ENCODE results near the gene GHR. TPM values are rescaled to one million over a fixed set of nuclear protein-coding genes. Genes with fewer than 3 reads are reported as not detected.

The GHR gene
- total RNA-seq, 1 donor from 2014 or later: 0.17 TPM

GRCh38 chr5:42597318-42597937 lies 174.2 kb downstream of the GHR start:
- TF ChIP-seq, protein P1, sequence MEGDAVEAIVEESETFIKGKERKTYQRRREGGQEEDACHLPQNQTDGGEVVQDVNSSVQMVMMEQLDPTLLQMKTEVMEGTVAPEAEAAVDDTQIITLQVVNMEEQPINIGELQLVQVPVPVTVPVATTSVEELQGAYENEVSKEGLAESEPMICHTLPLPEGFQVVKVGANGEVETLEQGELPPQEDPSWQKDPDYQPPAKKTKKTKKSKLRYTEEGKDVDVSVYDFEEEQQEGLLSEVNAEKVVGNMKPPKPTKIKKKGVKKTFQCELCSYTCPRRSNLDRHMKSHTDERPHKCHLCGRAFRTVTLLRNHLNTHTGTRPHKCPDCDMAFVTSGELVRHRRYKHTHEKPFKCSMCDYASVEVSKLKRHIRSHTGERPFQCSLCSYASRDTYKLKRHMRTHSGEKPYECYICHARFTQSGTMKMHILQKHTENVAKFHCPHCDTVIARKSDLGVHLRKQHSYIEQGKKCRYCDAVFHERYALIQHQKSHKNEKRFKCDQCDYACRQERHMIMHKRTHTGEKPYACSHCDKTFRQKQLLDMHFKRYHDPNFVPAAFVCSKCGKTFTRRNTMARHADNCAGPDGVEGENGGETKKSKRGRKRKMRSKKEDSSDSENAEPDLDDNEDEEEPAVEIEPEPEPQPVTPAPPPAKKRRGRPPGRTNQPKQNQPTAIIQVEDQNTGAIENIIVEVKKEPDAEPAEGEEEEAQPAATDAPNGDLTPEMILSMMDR (conservative IDR thresholded peaks at IDR 0.05; ENCODE audit: low read depth, low read length): no peak
- H3K4me3 ChIP-seq (ENCODE audit: low read depth, low read length): no peak overlapping the region
- DNase-seq (ENCODE audit: low read depth): no peak

DNA sequence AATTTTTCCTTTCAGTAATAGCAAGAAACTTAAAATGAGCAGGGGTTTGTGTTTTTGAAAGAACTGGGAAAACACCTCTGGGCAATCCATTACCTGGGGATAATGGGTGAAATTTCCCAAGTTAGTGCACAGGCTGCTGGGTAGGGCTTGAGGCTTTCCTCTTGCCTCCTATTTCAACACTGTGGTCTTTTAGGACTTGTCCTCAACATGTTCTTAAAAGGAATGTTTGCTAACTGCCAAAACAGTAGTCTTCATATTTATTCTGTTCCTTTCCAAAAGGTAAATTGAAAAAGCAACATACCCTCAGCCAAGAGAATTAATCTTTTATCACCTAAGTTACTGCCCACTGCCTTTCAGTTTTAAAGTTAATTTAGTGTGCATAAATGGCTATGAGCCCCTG lies 175.1 kb downstream of the GHR start:
- TF ChIP-seq, protein P1 (conservative IDR thresholded peaks at IDR 0.05; ENCODE audit: low read depth, low read length): no peak
- no peak for DNase-seq (ENCODE audit: low read depth)
- no peak overlapping the region for H3K4me3 ChIP-seq (ENCODE audit: low read depth, low read length)

DNA sequence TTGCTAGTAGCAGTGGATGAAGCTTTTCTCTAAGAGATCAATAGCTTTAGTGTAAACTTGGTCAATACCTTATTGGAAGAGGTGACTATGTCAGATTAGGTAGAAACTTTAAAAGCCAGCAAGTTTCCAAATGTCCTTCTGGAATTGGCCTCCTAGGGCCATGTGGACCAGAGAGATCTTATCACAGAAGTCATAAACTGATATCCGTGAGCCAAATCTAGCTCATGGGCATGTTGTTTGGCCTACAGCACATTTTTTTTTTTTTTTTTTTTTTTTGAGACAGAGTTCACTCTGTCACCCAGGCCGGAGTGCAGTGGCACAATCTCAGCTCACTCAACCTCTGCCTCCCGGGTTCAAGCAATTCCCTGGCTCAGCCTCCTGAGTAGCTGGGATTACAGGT lies 175.9 kb downstream of the GHR start:
- DNase-seq (ENCODE audit: low read depth): no peak
- H3K4me3 ChIP-seq (ENCODE audit: low read depth, low read length): no peak overlapping the region
- TF ChIP-seq, protein P1 (conservative IDR thresholded peaks at IDR 0.05; ENCODE audit: low read depth, low read length): no peak

GRCh38 chr5:42600441-42600840 lies 177.2 kb downstream of the GHR start:
- no peak overlapping the region for H3K4me3 ChIP-seq (ENCODE audit: low read depth, low read length)
- TF ChIP-seq, protein P1 (conservative IDR thresholded peaks at IDR 0.05; ENCODE audit: low read depth, low read length): no peak
- no peak for DNase-seq (ENCODE audit: low read depth)

DNA sequence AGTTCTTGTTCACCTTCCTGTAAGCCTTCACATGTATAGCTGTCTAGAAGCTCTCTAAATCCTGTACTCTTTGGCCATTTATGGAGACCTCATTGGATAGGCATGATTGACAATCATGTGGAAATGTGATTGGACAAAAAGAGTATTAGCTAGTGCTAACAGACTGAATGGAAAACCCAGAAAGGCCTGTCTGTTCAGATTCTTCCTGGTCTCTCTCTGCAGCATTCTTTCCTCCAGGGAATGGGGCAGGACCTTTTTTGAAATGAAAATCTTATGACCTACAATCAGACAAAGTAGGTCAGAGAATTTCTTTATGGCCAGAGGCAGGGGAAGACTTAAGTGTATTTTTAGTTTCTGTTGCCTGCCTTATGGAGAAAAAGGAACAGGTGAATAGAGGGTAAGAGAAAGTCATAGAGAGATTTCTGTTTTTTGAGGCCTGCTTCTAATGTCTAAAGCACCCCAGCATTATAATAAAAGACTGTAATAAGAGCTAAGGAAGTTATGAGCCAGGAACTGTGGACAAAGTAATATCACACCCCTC lies 181.0 kb downstream of the GHR start:
- H3K4me3 ChIP-seq (ENCODE audit: low read depth, low read length): no peak overlapping the region
- no peak for DNase-seq (ENCODE audit: low read depth)
- TF ChIP-seq, protein P1 (conservative IDR thresholded peaks at IDR 0.05; ENCODE audit: low read depth, low read length): no peak

DNA sequence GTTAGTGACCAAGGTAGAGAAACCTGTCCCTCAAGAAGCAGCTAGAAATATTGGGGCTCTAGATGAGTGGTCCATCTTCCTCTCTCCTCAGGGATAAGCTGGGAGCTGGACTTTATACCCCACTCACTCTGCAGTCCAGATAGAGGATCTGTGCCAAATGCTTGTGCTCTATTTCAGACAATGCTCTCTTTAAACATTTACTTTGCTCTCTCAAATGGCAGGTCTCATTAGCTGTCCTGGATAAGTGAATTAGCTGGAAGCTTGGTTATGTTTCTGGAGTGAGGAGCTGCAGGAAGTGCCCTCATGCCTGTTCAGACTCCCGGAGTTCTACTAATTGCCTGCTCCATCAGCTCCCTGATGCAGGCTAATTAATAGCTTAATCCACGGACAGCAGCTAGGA lies 182.3 kb downstream of the GHR start:
- no peak overlapping the region for H3K4me3 ChIP-seq (ENCODE audit: low read depth, low read length)
- DNase-seq (ENCODE audit: low read depth): no peak
- TF ChIP-seq, protein P1 (conservative IDR thresholded peaks at IDR 0.05; ENCODE audit: low read depth, low read length): no peak

- TF ChIP-seq, protein P1 (conservative IDR thresholded peaks at IDR 0.05; ENCODE audit: low read depth, low read length): no peak
- no peak for DNase-seq (ENCODE audit: low read depth)
- no peak overlapping the region for H3K4me3 ChIP-seq (ENCODE audit: low read depth, low read length)
Measured at GRCh38 chr5:42606464-42606869, 183.2 kb downstream of the GHR start.
